Sigmoid colon (tissue), 7 donors: ENCODE data around the gene CRABP2. TPM values are rescaled to one million over a fixed set of nuclear protein-coding genes. Genes with fewer than 3 reads are reported as not detected.
A peak's percentile ranks its signal among the peaks of the same experiment; 100 is the strongest.

ENCODE experiments used
- DNase-seq: peaks from one replicate; pipeline ENCODE4 v3.0.0-alpha.2; 2019
- H3K27ac ChIP-seq, 4 donors: fragments of 200-600 bp; sonication (generic); one replicate each; pipeline ENCODE4 v1.5.1; 2016 to 2019; ENCODE audit warnings: mild to moderate bottlenecking in 1 of 4
- H3K27me3 ChIP-seq, 3 donors: fragments of 200-600 bp; sonication (generic); one replicate each; pipeline ENCODE4 v1.5.1; 2019; ENCODE audit warnings: mild to moderate bottlenecking in 1 of 3
- H3K36me3 ChIP-seq, 4 donors: fragments of 200-600 bp; sonication (generic); one replicate each; pipeline ENCODE4 v1.5.1; 2016 to 2019
- H3K4me1 ChIP-seq, 4 donors: fragments of 200-600 bp; sonication (generic); one replicate each; pipeline ENCODE4 v1.5.1; 2017 to 2019
- H3K4me3 ChIP-seq, 4 donors: fragments of 200-600 bp; sonication (generic); one replicate each; pipeline ENCODE4 v1.5.1; 2017 to 2019; ENCODE audit warnings: mild to moderate bottlenecking in 2 of 4, moderate library complexity in 1 of 4
- H3K9me3 ChIP-seq, 4 donors: fragments of 200-600 bp in 3 of 4; sonication (generic) in 3 of 4; one replicate each; pipeline versions ENCODE4 v1.5.1 to v1.6.1; 2013 to 2019
- CTCF ChIP-seq, 4 experiments: fragments of 450-650 bp in 3 of 4; fragments of 200-600 bp in 1 of 4; IDR thresholded peaks; one replicate each; pipeline ENCODE4 v1.5.1; 2016 to 2019; ENCODE audit warnings: antibody characterized with exemption in 4 of 4, mild to moderate bottlenecking in 3 of 4, moderate library complexity in 2 of 4
- EP300 ChIP-seq, 4 donors: sonication (generic); formaldehyde crosslinking; IDR thresholded peaks; one replicate each; pipeline ENCODE4 v1.6.1; 2017; ENCODE audit warnings: antibody characterized with exemption in 4 of 4
- POLR2A ChIP-seq, 2 donors: fragments of 450-650 bp; IDR thresholded peaks; one replicate each; pipeline ENCODE4 v1.6.1; 2016; ENCODE audit warnings: antibody characterized with exemption in 2 of 2, mild to moderate bottlenecking in 2 of 2, moderate library complexity in 2 of 2
- POLR2AphosphoS5 ChIP-seq, 4 donors: sonication (generic); formaldehyde crosslinking; IDR thresholded peaks; one replicate each; pipeline ENCODE4 v1.6.1; 2017; ENCODE audit warnings: antibody characterized with exemption in 4 of 4
- WGBS, 2 donors: extraction: QIAGEN DNeasy Blood & Tissue Kit; methylation state at CpG; one replicate each; pipeline ENCODE4 v1.1.7; 2013; 5-methylcytosine and 5-hydroxymethylcytosine counted together
- intact Hi-C: fragments of 100-400 bp; cut with DNase I; formaldehyde crosslinking; loops from one replicate; pipeline ENCODE4 v1.15.1; 2023
- polyA plus RNA-seq, 3 donors: library from polyadenylated mRNA; stranded (reverse); fragments of 200-250 nt; gene quantifications; one replicate each; pipeline ENCODE4 v1.2.3, GENCODE V29; 2013
- total RNA-seq, 4 donors: library from RNA; depleted of rRNA; stranded (reverse); fragments of >200 nt; gene quantifications; one replicate each; pipeline ENCODE4 v1.1.0, GENCODE V29; 2016
- donor health status: healthy with polysubstance abuse.
- donor health status: Bipolar disorder and iron deficiency.
- donor health status: healthy.

The CRABP2 gene
- total and polyA plus RNA-seq, 7 donors, result 3.1 to 7.8 (median 4.9) TPM; not detected in 2

DNA sequence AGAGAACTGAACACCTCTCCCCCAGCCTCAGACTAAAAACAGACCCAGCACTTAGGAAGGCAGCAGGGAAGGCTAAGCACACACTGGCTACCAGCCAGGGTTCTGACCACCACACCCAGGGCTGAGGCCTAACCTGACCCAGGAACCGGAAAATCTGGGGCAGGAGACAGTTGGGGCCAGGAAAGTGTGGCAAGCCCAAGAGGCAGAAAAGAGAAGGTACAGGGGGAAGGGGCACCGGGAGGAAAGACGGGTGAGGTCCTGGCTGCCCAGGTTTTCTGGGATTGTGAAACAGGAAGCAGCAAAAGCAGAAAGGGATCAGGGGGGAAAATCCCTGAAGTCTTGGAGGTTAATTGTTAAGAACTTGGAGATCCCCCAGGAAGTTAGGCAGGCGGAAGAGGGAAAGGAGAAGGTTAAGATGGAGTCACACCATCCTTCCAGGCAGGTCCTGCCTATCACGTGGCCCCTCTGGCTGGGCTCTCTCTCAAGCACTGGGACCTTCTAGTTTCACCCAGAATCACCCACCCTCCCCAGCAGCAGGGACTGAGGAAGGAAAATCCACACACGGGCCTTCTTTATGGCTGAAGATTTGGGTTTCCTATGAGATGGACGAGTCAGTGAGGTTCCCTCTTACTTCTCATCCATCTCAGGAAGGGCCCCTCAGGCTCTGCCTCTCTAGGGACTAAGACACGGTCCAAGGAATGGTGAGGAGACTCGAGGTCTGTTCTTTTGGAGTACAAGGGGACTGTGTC lies 43.5 kb upstream of the CRABP2 start:
- Histone ChIP-seq H3K27me3 (no peaks in the 10 kb centered on the region), H3K4me1 (peaks cover 0 to 70% (median 64%) of the 10 kb centered on the region in 4 donors), H3K4me3 (peak overlapping the region; percentile 98 to 100 (median 99)), H3K36me3 (peaks cover 7 to 14% (median 11%) of the 10 kb centered on the region in 4 donors), H3K9me3 (no peaks in the 10 kb centered on the region), H3K27ac (peak overlapping the region; percentile 96 to 100 (median 98))
- intact Hi-C loops, result no loop called here
- WGBS, 2 donors, result 3 to 7% methylated on average over 9 of the region's 9 CpGs
- TF ChIP-seq POLR2A (IDR thresholded peaks at IDR 0.05) (no peak), POLR2AphosphoS5 (IDR thresholded peaks at IDR 0.05) (peak; percentile 33 to 49 (median 38))
- peak; percentile 87 for DNase-seq

DNA sequence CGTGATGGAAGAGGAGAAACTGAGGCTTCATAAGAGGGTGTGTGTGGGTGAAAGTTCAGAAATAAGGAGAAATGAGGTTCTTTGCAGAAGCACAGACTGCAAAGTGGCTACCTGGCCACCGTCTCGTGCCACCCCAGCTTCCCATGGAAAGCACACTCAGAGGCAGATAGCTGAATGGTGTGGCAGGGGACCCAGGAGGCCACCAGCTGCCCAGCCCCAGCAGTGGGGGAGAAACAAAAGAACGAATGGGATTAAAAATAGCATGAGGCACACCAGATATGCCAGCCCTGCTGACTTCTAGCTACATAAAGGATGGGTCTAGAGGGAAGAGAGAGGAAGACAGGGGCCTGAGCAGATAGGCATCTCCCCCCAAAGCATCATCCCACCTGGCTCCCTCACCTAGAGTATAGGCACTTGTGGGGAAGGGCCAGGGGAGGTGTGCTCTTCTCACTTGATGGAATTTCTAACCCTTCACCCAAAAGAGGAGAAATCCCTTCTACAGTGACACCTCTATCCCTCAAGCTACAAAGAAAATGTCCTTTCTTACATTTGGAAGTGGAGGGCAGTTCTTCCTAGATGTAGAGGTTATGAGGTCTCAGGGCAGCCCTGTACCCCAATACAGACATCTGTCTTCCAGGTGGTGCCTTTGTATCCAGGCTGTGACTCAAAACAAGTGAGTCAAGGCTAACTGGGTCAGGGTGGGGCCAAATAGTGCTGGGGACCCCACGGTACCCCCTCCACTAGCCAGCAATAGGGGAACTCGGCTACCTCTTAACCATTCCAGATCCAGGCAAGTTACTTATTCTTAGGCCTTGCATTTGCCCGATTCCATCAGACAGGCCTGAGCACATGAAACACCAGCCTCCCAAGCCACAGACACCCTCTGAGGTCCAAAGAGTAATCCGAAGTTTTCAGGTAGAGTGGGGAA lies 42.6 kb upstream of the CRABP2 start:
- peaks cover 13 to 22% (median 20%) of the 10 kb centered on the region in 4 donors for H3K36me3 ChIP-seq
- H3K27me3 ChIP-seq, result no peaks in the 10 kb centered on the region
- no peaks in the 10 kb centered on the region for H3K9me3 ChIP-seq
- TF ChIP-seq POLR2AphosphoS5 (IDR thresholded peaks at IDR 0.05), result no peak
- no peak for TF ChIP-seq CTCF (IDR thresholded peaks at IDR 0.05)
- TF ChIP-seq POLR2A (IDR thresholded peaks at IDR 0.05), result no peak
- TF ChIP-seq EP300 (IDR thresholded peaks at IDR 0.05), result no peak
- intact Hi-C loops, result no loop called here
- peaks cover 0 to 66% (median 57%) of the 10 kb centered on the region in 4 donors for H3K4me1 ChIP-seq
- 3 to 11% methylated on average over 8 of the region's 8 CpGs for WGBS, 2 donors
- H3K27ac ChIP-seq, result peak overlapping the region; percentile 96 to 100 (median 98)
- H3K4me3 ChIP-seq, result peak overlapping the region; percentile 98 to 100 (median 99)
- no peak for DNase-seq

- DNase-seq, result peak; percentile 98
- 1 to 6% methylated on average over 24 to 25 of the region's 29 CpGs for WGBS, 2 donors
- H3K36me3 ChIP-seq, result peaks cover 21 to 33% (median 27%) of the 10 kb centered on the region in 4 donors
- no peaks in the 10 kb centered on the region for H3K27me3 ChIP-seq
- TF ChIP-seq POLR2A (IDR thresholded peaks at IDR 0.05) (peak in 1 of 2 donors; percentile 67), POLR2AphosphoS5 (IDR thresholded peaks at IDR 0.05) (peak; percentile 70 to 86 (median 78)), CTCF (IDR thresholded peaks at IDR 0.05) (peak in 1 of 4 experiments; percentile 30), EP300 (IDR thresholded peaks at IDR 0.05) (no peak)
- intact Hi-C loops, result no loop called here
- H3K4me3 ChIP-seq, result peak overlapping the region; percentile 68 to 100 (median 98)
- H3K9me3 ChIP-seq, result no peaks in the 10 kb centered on the region
- peaks cover 0 to 57% (median 50%) of the 10 kb centered on the region in 4 donors for H3K4me1 ChIP-seq
- H3K27ac ChIP-seq, result peak overlapping the region; percentile 96 to 100 (median 98)
Observed at GRCh38 chr1:156746728-156747631, 41.6 kb upstream of the CRABP2 start.

DNA sequence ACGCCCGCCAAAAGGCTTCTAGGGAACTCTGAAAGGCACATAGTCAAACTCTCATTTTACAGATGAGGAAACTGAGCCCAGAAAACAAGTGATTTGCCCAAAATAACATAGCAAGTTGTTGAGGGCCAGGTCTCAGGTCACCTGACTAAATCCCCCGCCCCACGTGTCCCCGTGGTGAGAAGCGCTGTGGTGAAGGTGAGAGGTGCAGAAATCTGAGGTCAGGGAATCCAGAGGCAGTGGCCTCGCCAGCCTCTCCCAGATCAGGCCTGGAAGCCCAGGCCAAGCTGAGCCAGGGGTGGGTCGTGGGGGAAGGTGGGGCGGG lies 41.0 kb upstream of the CRABP2 start:
- DNase-seq, result no peak
- no peak for TF ChIP-seq POLR2A (IDR thresholded peaks at IDR 0.05)
- TF ChIP-seq POLR2AphosphoS5 (IDR thresholded peaks at IDR 0.05), result no peak
- no peak for TF ChIP-seq CTCF (IDR thresholded peaks at IDR 0.05)
- no peak for TF ChIP-seq EP300 (IDR thresholded peaks at IDR 0.05)
- WGBS, 2 donors, result 55 to 57% methylated on average over 9 of the region's 9 CpGs
- Histone ChIP-seq H3K36me3 (peaks cover 21 to 36% (median 27%) of the 10 kb centered on the region in 4 donors), H3K4me3 (peak overlapping the region; percentile 68 to 100 (median 98)), H3K27me3 (no peaks in the 10 kb centered on the region), H3K4me1 (peaks cover 0 to 63% (median 56%) of the 10 kb centered on the region in 4 donors), H3K27ac (peak overlapping the region; percentile 96 to 100 (median 98)), H3K9me3 (no peaks in the 10 kb centered on the region)
- intact Hi-C loops, result no loop called here
